ENCODE results near the gene PTGES. TPM values are rescaled to one million over a fixed set of nuclear protein-coding genes. Genes with fewer than 3 reads are reported as not detected.

The PTGES gene
- total RNA-seq, 1 donor from 2014 or later: 2.5 TPM

- no peaks in the 10 kb centered on the region for H4K20me1 ChIP-seq (ENCODE audit: insufficient read depth, low read length)
- peak; percentile 86 for TF ChIP-seq CTCF (IDR thresholded peaks at IDR 0.05; ENCODE audit: insufficient read depth, low read depth, low read length)
- no peak for TF ChIP-seq EZH2 (IDR thresholded peaks at IDR 0.05; ENCODE audit: insufficient read depth, low read length)
- H3K27me3 Mint-ChIP-seq (ENCODE audit: low read depth, unreplicated experiment): peaks cover 36% of the 10 kb centered on the region
- DNase-seq (ENCODE audit: low read depth): peak; percentile 25
- H3K4me3 Mint-ChIP-seq (ENCODE audit: unreplicated experiment): no peak overlapping the region
- H3K9ac ChIP-seq (ENCODE audit: low read length): no peak overlapping the region
- H3K36me3 ChIP-seq (ENCODE audit: insufficient read depth, low read length): no peaks in the 10 kb centered on the region
- H3K79me2 ChIP-seq (ENCODE audit: insufficient read depth, low read length): no peaks in the 10 kb centered on the region
- H3K9me3 Mint-ChIP-seq (ENCODE audit: unreplicated experiment): no peaks in the 10 kb centered on the region
- H3K27me3 ChIP-seq (ENCODE audit: insufficient read depth, low read length): peaks cover 30% of the 10 kb centered on the region
- FAIRE-seq: peak; percentile 73
- H3K9me3 ChIP-seq (ENCODE audit: insufficient read depth, low read depth, low read length): no peaks in the 10 kb centered on the region
- H3K27ac ChIP-seq (ENCODE audit: low read depth, low read length): no peak overlapping the region
- H2AFZ ChIP-seq (ENCODE audit: low read depth, low read length): no peak overlapping the region
- no peak overlapping the region for H3K4me2 ChIP-seq (ENCODE audit: low read length)
- H3K4me1 Mint-ChIP-seq (ENCODE audit: low read depth, unreplicated experiment): no peaks in the 10 kb centered on the region
- no peaks in the 10 kb centered on the region for H3K4me1 ChIP-seq (ENCODE audit: insufficient read depth, low read length)
- no peak overlapping the region for H3K4me3 ChIP-seq (ENCODE audit: insufficient read depth, low read depth, low read length)
- peak overlapping the region; percentile 11 for H3K27ac Mint-ChIP-seq (ENCODE audit: unreplicated experiment)
- H3K36me3 Mint-ChIP-seq (ENCODE audit: low read depth, unreplicated experiment): peaks cover 2% of the 10 kb centered on the region
Observed at GRCh38 chr9:129783516-129784361, 30.9 kb upstream of the PTGES start.

DNA sequence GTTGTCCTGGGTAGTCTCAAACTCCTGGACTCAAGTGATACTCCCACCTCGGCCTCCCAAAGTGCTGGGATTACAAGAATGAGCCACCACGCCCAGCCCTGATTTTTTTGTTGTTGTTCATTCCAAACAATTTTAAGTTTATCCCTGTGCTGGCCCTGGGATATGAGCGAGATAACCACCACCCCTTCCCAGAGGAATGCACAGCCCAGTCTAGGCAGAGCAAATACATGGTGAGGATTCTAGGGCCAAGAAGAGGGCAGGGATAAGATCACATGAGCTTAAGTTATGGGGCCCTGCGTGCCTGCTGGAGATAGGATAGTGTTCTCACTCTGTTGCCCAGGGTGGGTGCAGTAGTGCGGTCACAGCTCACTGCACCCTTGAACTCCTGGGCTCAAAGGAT, 29.1 kb upstream of the PTGES start:
- no peak overlapping the region for H3K27ac Mint-ChIP-seq (ENCODE audit: unreplicated experiment)
- peaks cover 9% of the 10 kb centered on the region for H3K4me1 ChIP-seq (ENCODE audit: insufficient read depth, low read length)
- no peak for TF ChIP-seq CTCF (IDR thresholded peaks at IDR 0.05; ENCODE audit: insufficient read depth, low read depth, low read length)
- TF ChIP-seq EZH2 (IDR thresholded peaks at IDR 0.05; ENCODE audit: insufficient read depth, low read length): no peak
- no peaks in the 10 kb centered on the region for H3K36me3 ChIP-seq (ENCODE audit: insufficient read depth, low read length)
- no peak overlapping the region for H3K9ac ChIP-seq (ENCODE audit: low read length)
- peaks cover 19% of the 10 kb centered on the region for H3K27me3 ChIP-seq (ENCODE audit: insufficient read depth, low read length)
- peaks cover 27% of the 10 kb centered on the region for H3K27me3 Mint-ChIP-seq (ENCODE audit: low read depth, unreplicated experiment)
- no peaks in the 10 kb centered on the region for H3K9me3 ChIP-seq (ENCODE audit: insufficient read depth, low read depth, low read length)
- no peaks in the 10 kb centered on the region for H4K20me1 ChIP-seq (ENCODE audit: insufficient read depth, low read length)
- DNase-seq (ENCODE audit: low read depth) (no peak), FAIRE-seq (no peak)
- no peak overlapping the region for H3K27ac ChIP-seq (ENCODE audit: low read depth, low read length)
- H3K4me3 Mint-ChIP-seq (ENCODE audit: unreplicated experiment): no peak overlapping the region
- H3K36me3 Mint-ChIP-seq (ENCODE audit: low read depth, unreplicated experiment): peaks cover 2% of the 10 kb centered on the region
- H2AFZ ChIP-seq (ENCODE audit: low read depth, low read length): no peak overlapping the region
- H3K79me2 ChIP-seq (ENCODE audit: insufficient read depth, low read length): no peaks in the 10 kb centered on the region
- H3K4me1 Mint-ChIP-seq (ENCODE audit: low read depth, unreplicated experiment): peaks cover 6% of the 10 kb centered on the region
- no peaks in the 10 kb centered on the region for H3K9me3 Mint-ChIP-seq (ENCODE audit: unreplicated experiment)
- no peak overlapping the region for H3K4me2 ChIP-seq (ENCODE audit: low read length)
- no peak overlapping the region for H3K4me3 ChIP-seq (ENCODE audit: insufficient read depth, low read depth, low read length)

- H3K36me3 ChIP-seq (ENCODE audit: insufficient read depth, low read length): no peaks in the 10 kb centered on the region
- no peak for DNase-seq (ENCODE audit: low read depth)
- no peak overlapping the region for H2AFZ ChIP-seq (ENCODE audit: low read depth, low read length)
- peaks cover 14% of the 10 kb centered on the region for H3K27me3 ChIP-seq (ENCODE audit: insufficient read depth, low read length)
- H3K79me2 ChIP-seq (ENCODE audit: insufficient read depth, low read length): no peaks in the 10 kb centered on the region
- peaks cover 17% of the 10 kb centered on the region for H3K4me1 ChIP-seq (ENCODE audit: insufficient read depth, low read length)
- Mint-ChIP-seq H3K27ac (ENCODE audit: unreplicated experiment) (no peak overlapping the region), H3K9me3 (ENCODE audit: unreplicated experiment) (no peaks in the 10 kb centered on the region), H3K4me1 (ENCODE audit: low read depth, unreplicated experiment) (peaks cover 8% of the 10 kb centered on the region), H3K4me3 (ENCODE audit: unreplicated experiment) (no peak overlapping the region), H3K36me3 (ENCODE audit: low read depth, unreplicated experiment) (no peaks in the 10 kb centered on the region), H3K27me3 (ENCODE audit: low read depth, unreplicated experiment) (peaks cover 20% of the 10 kb centered on the region)
- H3K9ac ChIP-seq (ENCODE audit: low read length): no peak overlapping the region
- H4K20me1 ChIP-seq (ENCODE audit: insufficient read depth, low read length): no peaks in the 10 kb centered on the region
- H3K9me3 ChIP-seq (ENCODE audit: insufficient read depth, low read depth, low read length): no peaks in the 10 kb centered on the region
- no peak for FAIRE-seq
- H3K4me2 ChIP-seq (ENCODE audit: low read length): no peak overlapping the region
- no peak overlapping the region for H3K27ac ChIP-seq (ENCODE audit: low read depth, low read length)
- H3K4me3 ChIP-seq (ENCODE audit: insufficient read depth, low read depth, low read length): no peak overlapping the region
- TF ChIP-seq EZH2 (IDR thresholded peaks at IDR 0.05; ENCODE audit: insufficient read depth, low read length) (no peak), CTCF (IDR thresholded peaks at IDR 0.05; ENCODE audit: insufficient read depth, low read depth, low read length) (no peak)
Observed at GRCh38 chr9:129781131-129781530, 28.3 kb upstream of the PTGES start.
